ENCODE results near the gene STK4.

DNA sequence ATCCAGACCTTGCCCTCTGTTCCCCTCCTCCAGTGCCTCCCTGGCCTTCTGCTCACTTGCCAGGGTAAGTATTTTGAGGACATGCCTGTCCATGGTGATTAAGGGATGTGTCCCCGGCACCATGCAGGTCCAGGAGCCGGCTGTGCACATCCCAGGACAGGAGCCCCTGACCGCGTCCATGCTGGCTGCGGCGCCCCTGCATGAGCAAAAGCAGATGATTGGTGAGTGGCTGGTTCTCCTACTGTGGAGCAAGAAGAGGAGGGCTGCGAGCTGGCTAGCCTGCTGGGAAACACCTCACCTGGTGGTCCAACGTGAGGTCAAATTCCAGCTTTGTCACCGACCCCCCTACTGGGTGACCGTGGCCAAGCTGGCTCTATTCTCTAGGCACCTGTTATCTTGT, 29.8 kb upstream of the STK4 start:
- TF ChIP-seq, protein P1, sequence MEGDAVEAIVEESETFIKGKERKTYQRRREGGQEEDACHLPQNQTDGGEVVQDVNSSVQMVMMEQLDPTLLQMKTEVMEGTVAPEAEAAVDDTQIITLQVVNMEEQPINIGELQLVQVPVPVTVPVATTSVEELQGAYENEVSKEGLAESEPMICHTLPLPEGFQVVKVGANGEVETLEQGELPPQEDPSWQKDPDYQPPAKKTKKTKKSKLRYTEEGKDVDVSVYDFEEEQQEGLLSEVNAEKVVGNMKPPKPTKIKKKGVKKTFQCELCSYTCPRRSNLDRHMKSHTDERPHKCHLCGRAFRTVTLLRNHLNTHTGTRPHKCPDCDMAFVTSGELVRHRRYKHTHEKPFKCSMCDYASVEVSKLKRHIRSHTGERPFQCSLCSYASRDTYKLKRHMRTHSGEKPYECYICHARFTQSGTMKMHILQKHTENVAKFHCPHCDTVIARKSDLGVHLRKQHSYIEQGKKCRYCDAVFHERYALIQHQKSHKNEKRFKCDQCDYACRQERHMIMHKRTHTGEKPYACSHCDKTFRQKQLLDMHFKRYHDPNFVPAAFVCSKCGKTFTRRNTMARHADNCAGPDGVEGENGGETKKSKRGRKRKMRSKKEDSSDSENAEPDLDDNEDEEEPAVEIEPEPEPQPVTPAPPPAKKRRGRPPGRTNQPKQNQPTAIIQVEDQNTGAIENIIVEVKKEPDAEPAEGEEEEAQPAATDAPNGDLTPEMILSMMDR (IDR thresholded peaks at IDR 0.05) = no peak
- no peak for TF ChIP-seq ZFX (IDR thresholded peaks at IDR 0.05; ENCODE audit: borderline replicate concordance)
